Astrocyte (in vitro differentiated cells and primary cell): ENCODE results near the gene PPIE.
"Not testable (repeated sequence)": the region's sequence is repeated elsewhere in the genome, so short reads cannot be mapped to it uniquely, and the experiment has no call there.

Source experiments
- CTCF ChIP-seq: IDR thresholded peaks from 2 replicates; pipeline ENCODE4 v1.5.1; 2011; ENCODE audit warnings: low read depth, mild to moderate bottlenecking, inconsistent platforms, low read length, moderate library complexity; ENCODE audit not compliant: insufficient read depth
- EZH2 ChIP-seq: IDR thresholded peaks from 2 replicates; pipeline ENCODE4 v1.6.1; 2012; ENCODE audit warnings: mild to moderate bottlenecking, low read length, inconsistent platforms; ENCODE audit not compliant: insufficient read depth

DNA sequence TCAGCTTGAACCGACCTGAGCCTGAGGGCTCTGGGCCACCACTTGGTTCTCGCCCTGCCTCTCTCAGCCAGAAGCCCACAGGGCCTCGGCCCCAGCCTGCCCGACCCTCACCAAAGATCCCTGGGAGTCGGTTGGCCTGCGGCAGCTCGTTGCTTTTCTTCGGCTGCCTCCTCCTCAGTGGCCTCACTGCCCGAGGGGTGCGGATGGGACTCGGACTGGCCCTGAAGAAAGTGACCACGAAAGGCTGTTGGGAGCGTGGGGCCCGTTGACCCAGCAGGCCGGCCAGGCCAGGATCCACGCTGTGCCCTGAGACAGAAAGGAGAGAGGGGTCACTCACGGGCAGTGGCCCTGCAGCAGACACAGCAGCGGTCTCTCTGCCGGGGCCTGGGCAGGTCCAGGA is 25.8 kb downstream of the PPIE start:
- TF ChIP-seq CTCF, EZH2: not testable (repeated sequence)
